Neural progenitor cell (in vitro differentiated cells): ENCODE measurements around the gene EI24. TPM values are rescaled to one million over a fixed set of nuclear protein-coding genes. Genes with fewer than 3 reads are reported as not detected.
"Not testable (repeated sequence)": the region's sequence is repeated elsewhere in the genome, so short reads cannot be mapped to it uniquely, and the experiment has no call there.

Experiments used
- DNase-seq: peaks from one replicate; pipeline ENCODE4 v3.0.0-alpha.2; 2016; ENCODE audit warnings: low spot score
- H2AFZ ChIP-seq: fragments of 200-600 bp; sonication (generic); replicated peaks from 2 replicates; pipeline ENCODE4 v1.6.1; 2016; ENCODE audit warnings: antibody characterized with exemption
- H3F3A ChIP-seq: fragments of 200-600 bp; sonication (generic); 2 replicates; pipeline ENCODE4 v1.6.1; 2016; ENCODE audit warnings: antibody characterized with exemption, low read depth
- H3K27ac ChIP-seq: fragments of 200-600 bp; sonication (generic); 2 replicates; pipeline ENCODE4 v1.5.1; 2016; ENCODE audit warnings: mild to moderate bottlenecking
- H3K27me3 ChIP-seq: fragments of 200-600 bp; sonication (generic); 2 replicates; pipeline ENCODE4 v1.6.1; 2016; ENCODE audit warnings: mild to moderate bottlenecking, moderate library complexity
- H3K36me3 ChIP-seq: fragments of 200-600 bp; sonication (generic); 2 replicates; pipeline ENCODE4 v1.5.1; 2016
- H3K4me1 ChIP-seq: fragments of 200-600 bp; sonication (generic); 2 replicates; pipeline ENCODE4 v1.6.1; 2016; ENCODE audit warnings: mixed run types
- H3K4me2 ChIP-seq: fragments of 200-600 bp; sonication (generic); 2 replicates; pipeline ENCODE4 v1.6.1; 2016
- H3K4me3 ChIP-seq: fragments of 200-600 bp; sonication (generic); 2 replicates; pipeline ENCODE4 v1.5.1; 2016
- H3K79me2 ChIP-seq: fragments of 200-600 bp; sonication (generic); 2 replicates; pipeline ENCODE4 v1.6.1; 2016; ENCODE audit warnings: low read depth
- H3K9ac ChIP-seq: fragments of 200-600 bp; sonication (generic); 2 replicates; pipeline ENCODE4 v1.6.1; 2016
- H3K9me3 ChIP-seq: fragments of 200-600 bp; sonication (generic); 2 replicates; pipeline ENCODE4 v1.5.1; 2016; ENCODE audit warnings: low read depth
- H4K20me1 ChIP-seq: fragments of 200-600 bp; sonication (generic); 2 replicates; pipeline ENCODE4 v1.6.1; 2016; ENCODE audit warnings: low read depth
- H3K27ac Mint-ChIP-seq: 3 replicates; pipeline ENCODE4 v1.8.0; 2021; ENCODE audit warnings: mixed read lengths
- H3K27me3 Mint-ChIP-seq: 2 replicates; pipeline ENCODE4 v1.8.0; 2022; ENCODE audit warnings: low read depth, mild to moderate bottlenecking, inconsistent platforms, moderate library complexity, mixed read lengths; ENCODE audit not compliant: insufficient read depth
- H3K36me3 Mint-ChIP-seq: 3 replicates; pipeline ENCODE4 v1.8.0; 2021; ENCODE audit warnings: mixed read lengths
- H3K4me1 Mint-ChIP-seq: 3 replicates; pipeline ENCODE4 v1.8.0; 2021; ENCODE audit warnings: mixed read lengths
- H3K4me3 Mint-ChIP-seq: 3 replicates; pipeline ENCODE4 v1.8.0; 2021; ENCODE audit warnings: mild to moderate bottlenecking, moderate library complexity, mixed read lengths
- H3K9me3 Mint-ChIP-seq: 3 replicates; pipeline ENCODE4 v1.8.0; 2020; ENCODE audit warnings: mixed read lengths
- CTCF ChIP-seq: fragments of 200-600 bp; sonication (generic); IDR thresholded peaks from 2 replicates; pipeline ENCODE4 v1.5.1; 2017; ENCODE audit warnings: antibody characterized with exemption, mild to moderate bottlenecking
- EZH2 ChIP-seq: fragments of 200-600 bp; sonication (generic); IDR thresholded peaks from 2 replicates; pipeline ENCODE4 v1.6.1; 2017; ENCODE audit warnings: antibody characterized with exemption, mild to moderate bottlenecking, moderate library complexity
- EZH2phosphoT487 ChIP-seq: fragments of 200-600 bp; sonication (generic); IDR thresholded peaks from 2 replicates; pipeline ENCODE4 v1.6.1; 2017; ENCODE audit warnings: antibody characterized with exemption
- total RNA-seq: library from RNA; depleted of rRNA; stranded (reverse); fragments of >200 nt; gene quantifications from 2 replicates; pipeline ENCODE4 v1.2.3, GENCODE V29; 2015; ENCODE audit warnings: low replicate concordance

Gene EI24
- total RNA-seq, 1 donor from 2014 or later: 99.8 TPM

- Mint-ChIP-seq H3K4me1 (peaks cover 3% of the 10 kb centered on the region), H3K4me3 (no peak overlapping the region), H3K27me3 (peaks cover 6% of the 10 kb centered on the region), H3K27ac (no peak overlapping the region), H3K9me3 (peaks cover 4% of the 10 kb centered on the region), H3K36me3 (no peaks in the 10 kb centered on the region)
- no peaks in the 10 kb centered on the region for H4K20me1 ChIP-seq
- H3K4me3 ChIP-seq: no peak overlapping the region
- H3K4me2 ChIP-seq: no peak overlapping the region
- no peaks in the 10 kb centered on the region for H3K36me3 ChIP-seq
- H3K27me3 ChIP-seq: no peaks in the 10 kb centered on the region
- H2AFZ ChIP-seq: no peak overlapping the region
- no peak overlapping the region for H3K9ac ChIP-seq
- H3K4me1 ChIP-seq: no peaks in the 10 kb centered on the region
- H3K27ac ChIP-seq: no peak overlapping the region
- H3K9me3 ChIP-seq: no peaks in the 10 kb centered on the region
- no peak for DNase-seq
- no peaks in the 10 kb centered on the region for H3K79me2 ChIP-seq
- TF ChIP-seq EZH2phosphoT487 (no peak), CTCF (no peak), EZH2 (no peak)
- peaks cover 3% of the 10 kb centered on the region for H3F3A ChIP-seq
These were observed 36.6 kb upstream of the EI24 start for GRCh38 chr11:125532668-125533067.

GRCh38 chr11:125535585-125535984 lies 33.7 kb upstream of the EI24 start:
- H3K36me3 ChIP-seq: no peaks in the 10 kb centered on the region
- no peak overlapping the region for H2AFZ ChIP-seq
- TF ChIP-seq CTCF (no peak), EZH2 (no peak), EZH2phosphoT487 (no peak)
- peaks cover 3% of the 10 kb centered on the region for H3F3A ChIP-seq
- no peaks in the 10 kb centered on the region for H3K9me3 ChIP-seq
- no peaks in the 10 kb centered on the region for H3K36me3 Mint-ChIP-seq
- H3K4me1 Mint-ChIP-seq: no peaks in the 10 kb centered on the region
- no peaks in the 10 kb centered on the region for H4K20me1 ChIP-seq
- H3K4me3 ChIP-seq: no peak overlapping the region
- H3K9me3 Mint-ChIP-seq: peaks cover 4% of the 10 kb centered on the region
- peaks cover 6% of the 10 kb centered on the region for H3K27me3 Mint-ChIP-seq
- no peak overlapping the region for H3K9ac ChIP-seq
- no peak overlapping the region for H3K4me2 ChIP-seq
- no peaks in the 10 kb centered on the region for H3K79me2 ChIP-seq
- H3K27ac Mint-ChIP-seq: no peak overlapping the region
- no peak for DNase-seq
- no peak overlapping the region for H3K4me3 Mint-ChIP-seq
- H3K27me3 ChIP-seq: no peaks in the 10 kb centered on the region
- H3K4me1 ChIP-seq: no peaks in the 10 kb centered on the region
- no peak overlapping the region for H3K27ac ChIP-seq

- not testable (repeated sequence) for H3K27me3 Mint-ChIP-seq, H3K9ac ChIP-seq, H3K4me3 ChIP-seq, H3K27ac Mint-ChIP-seq, H3K9me3 Mint-ChIP-seq, H3K27me3 ChIP-seq, H3K36me3 Mint-ChIP-seq, H3K4me2 ChIP-seq, H3K9me3 ChIP-seq, H3K36me3 ChIP-seq, H3K4me1 ChIP-seq, H3K4me1 Mint-ChIP-seq, H4K20me1 ChIP-seq, H2AFZ ChIP-seq, H3K27ac ChIP-seq, H3K79me2 ChIP-seq, DNase-seq, H3K4me3 Mint-ChIP-seq, H3F3A ChIP-seq
These were observed 32.4 kb upstream of the EI24 start for GRCh38 chr11:125536834-125537233.

GRCh38 chr11:125542709-125543108 lies 26.6 kb upstream of the EI24 start:
- Mint-ChIP-seq H3K27me3 (peaks cover 3% of the 10 kb centered on the region), H3K27ac (no peak overlapping the region), H3K4me1 (peaks cover 7% of the 10 kb centered on the region), H3K36me3 (no peaks in the 10 kb centered on the region), H3K4me3 (no peak overlapping the region), H3K9me3 (peaks cover 24% of the 10 kb centered on the region)
- Histone ChIP-seq H3K4me2 (no peak overlapping the region), H3K27me3 (no peaks in the 10 kb centered on the region), H3F3A (no peaks in the 10 kb centered on the region), H4K20me1 (no peaks in the 10 kb centered on the region), H3K9ac (no peak overlapping the region), H3K79me2 (no peaks in the 10 kb centered on the region), H3K27ac (no peak overlapping the region), H3K4me1 (no peaks in the 10 kb centered on the region), H3K4me3 (no peak overlapping the region), H3K9me3 (peaks cover 12% of the 10 kb centered on the region), H3K36me3 (no peaks in the 10 kb centered on the region), H2AFZ (no peak overlapping the region)
- DNase-seq: no peak
- no peak for TF ChIP-seq EZH2phosphoT487
- TF ChIP-seq EZH2: no peak
- no peak for TF ChIP-seq CTCF
